ENCODE data around the gene C11orf54.

C11orf54 gene

GRCh38 chr11:93753241-93753640, 11.8 kb downstream of the C11orf54 start:
- H3K27ac ChIP-seq (ENCODE audit: low read depth, low read length, poor library complexity, severe bottlenecking) = no peak overlapping the region
- TF ChIP-seq EZH2 (IDR thresholded peaks at IDR 0.05; ENCODE audit: borderline replicate concordance, low read length) (no peak), CTCF (IDR thresholded peaks at IDR 0.05; ENCODE audit: low read length) (no peak)
- no peaks in the 10 kb centered on the region for H3K9me2 ChIP-seq (ENCODE audit: low read depth, low read length)

GRCh38 chr11:93756748-93757147, 15.3 kb downstream of the C11orf54 start:
- H3K27me3 ChIP-seq (ENCODE audit: insufficient read depth, low read length) = no peaks in the 10 kb centered on the region

More at GRCh38 chr11:93753241-93753640, 11.8 kb downstream of the C11orf54 start:
- no peaks in the 10 kb centered on the region for H3K27me3 ChIP-seq (ENCODE audit: insufficient read depth, low read length)
- H3K79me2 ChIP-seq (ENCODE audit: insufficient read depth, low read length) = no peaks in the 10 kb centered on the region
- no peaks in the 10 kb centered on the region for H3K9me3 ChIP-seq (ENCODE audit: low read length)
- H2AFZ ChIP-seq (ENCODE audit: low read length) = no peak overlapping the region
- H3K36me3 ChIP-seq (ENCODE audit: insufficient read depth, low read length) = peaks cover 53% of the 10 kb centered on the region
- H4K20me1 ChIP-seq (ENCODE audit: insufficient read depth, low read length) = no peaks in the 10 kb centered on the region
- H3K9ac ChIP-seq (ENCODE audit: low read length) = no peak overlapping the region
- no peaks in the 10 kb centered on the region for H3K4me1 ChIP-seq (ENCODE audit: insufficient read depth, low read length, severe bottlenecking)
- H3F3A ChIP-seq (ENCODE audit: insufficient read depth, low read length) = no peaks in the 10 kb centered on the region
- no peak overlapping the region for H3K4me3 ChIP-seq (ENCODE audit: low read depth, low read length, poor library complexity, severe bottlenecking)
- H3K4me2 ChIP-seq (ENCODE audit: low read length) = no peak overlapping the region

GRCh38 chr11:93757301-93757700, 15.8 kb downstream of the C11orf54 start:
- Histone ChIP-seq H4K20me1 (ENCODE audit: insufficient read depth, low read length) (no peaks in the 10 kb centered on the region), H3K9ac (ENCODE audit: low read length) (no peak overlapping the region), H3K9me3 (ENCODE audit: low read length) (no peaks in the 10 kb centered on the region), H3K4me1 (ENCODE audit: insufficient read depth, low read length, severe bottlenecking) (no peaks in the 10 kb centered on the region), H3K9me2 (ENCODE audit: low read depth, low read length) (no peaks in the 10 kb centered on the region), H3K36me3 (ENCODE audit: insufficient read depth, low read length) (peaks cover 68% of the 10 kb centered on the region), H3K79me2 (ENCODE audit: insufficient read depth, low read length) (no peaks in the 10 kb centered on the region), H2AFZ (ENCODE audit: low read length) (no peak overlapping the region), H3K27ac (ENCODE audit: low read depth, low read length, poor library complexity, severe bottlenecking) (no peak overlapping the region), H3F3A (ENCODE audit: insufficient read depth, low read length) (no peaks in the 10 kb centered on the region), H3K27me3 (ENCODE audit: insufficient read depth, low read length) (no peaks in the 10 kb centered on the region), H3K4me3 (ENCODE audit: low read depth, low read length, poor library complexity, severe bottlenecking) (no peak overlapping the region), H3K4me2 (ENCODE audit: low read length) (no peak overlapping the region)
- TF ChIP-seq CTCF (IDR thresholded peaks at IDR 0.05; ENCODE audit: low read length) (no peak), EZH2 (IDR thresholded peaks at IDR 0.05; ENCODE audit: borderline replicate concordance, low read length) (no peak)

More at GRCh38 chr11:93756748-93757147, 15.3 kb downstream of the C11orf54 start:
- H4K20me1 ChIP-seq (ENCODE audit: insufficient read depth, low read length) = no peaks in the 10 kb centered on the region
- H3K4me1 ChIP-seq (ENCODE audit: insufficient read depth, low read length, severe bottlenecking) = no peaks in the 10 kb centered on the region
- no peak for TF ChIP-seq CTCF (IDR thresholded peaks at IDR 0.05; ENCODE audit: low read length)
- TF ChIP-seq EZH2 (IDR thresholded peaks at IDR 0.05; ENCODE audit: borderline replicate concordance, low read length) = no peak
- no peaks in the 10 kb centered on the region for H3F3A ChIP-seq (ENCODE audit: insufficient read depth, low read length)
- no peak overlapping the region for H3K9ac ChIP-seq (ENCODE audit: low read length)
- H3K79me2 ChIP-seq (ENCODE audit: insufficient read depth, low read length) = no peaks in the 10 kb centered on the region
- H3K27ac ChIP-seq (ENCODE audit: low read depth, low read length, poor library complexity, severe bottlenecking) = no peak overlapping the region
- peaks cover 68% of the 10 kb centered on the region for H3K36me3 ChIP-seq (ENCODE audit: insufficient read depth, low read length)
- no peak overlapping the region for H3K4me2 ChIP-seq (ENCODE audit: low read length)
- no peaks in the 10 kb centered on the region for H3K9me2 ChIP-seq (ENCODE audit: low read depth, low read length)
- H3K4me3 ChIP-seq (ENCODE audit: low read depth, low read length, poor library complexity, severe bottlenecking) = no peak overlapping the region
- H3K9me3 ChIP-seq (ENCODE audit: low read length) = no peaks in the 10 kb centered on the region
- no peak overlapping the region for H2AFZ ChIP-seq (ENCODE audit: low read length)
